ENCODE results near the gene POU2F2. TPM values are rescaled to one million over a fixed set of nuclear protein-coding genes. Genes with fewer than 3 reads are reported as not detected.

Gene POU2F2
- total RNA-seq, 1 donor from 2014 or later, result 48.6 TPM

- intact Hi-C loops (cut with micrococcal nuclease), result no loop called here
- no peaks in the 10 kb centered on the region for H3K27me3 Mint-ChIP-seq (ENCODE audit: low read depth)
- peak overlapping the region; percentile 91 for H3K4me3 Mint-ChIP-seq (ENCODE audit: low read depth)
- no peaks in the 10 kb centered on the region for H3K9me3 Mint-ChIP-seq
- H3K4me1 Mint-ChIP-seq (ENCODE audit: low read depth), result peaks cover 35% of the 10 kb centered on the region
- H3K36me3 Mint-ChIP-seq (ENCODE audit: low read depth), result peaks cover 40% of the 10 kb centered on the region
- no peak for DNase-seq (ENCODE audit: low spot score)
- peak overlapping the region; percentile 51 for H3K27ac Mint-ChIP-seq
Measured at GRCh38 chr19:42078058-42078457, 54.2 kb downstream of the POU2F2 start.

GRCh38 chr19:42076380-42076944 is 55.8 kb downstream of the POU2F2 start:
- intact Hi-C loops (cut with micrococcal nuclease), result no loop called here
- Mint-ChIP-seq H3K27me3 (ENCODE audit: low read depth) (peaks cover under 1% of the 10 kb centered on the region), H3K4me3 (ENCODE audit: low read depth) (peak overlapping the region; percentile 91), H3K4me1 (ENCODE audit: low read depth) (peaks cover 31% of the 10 kb centered on the region), H3K36me3 (ENCODE audit: low read depth) (peaks cover 33% of the 10 kb centered on the region), H3K27ac (peak overlapping the region; percentile 86), H3K9me3 (no peaks in the 10 kb centered on the region)
- no peak for DNase-seq (ENCODE audit: low spot score)

- peak within 1 kb of the TSS; percentile 97 for H3K4me3 Mint-ChIP-seq (ENCODE audit: low read depth)
- intact Hi-C loops (cut with micrococcal nuclease), result no loop called here
- H3K4me1 Mint-ChIP-seq (ENCODE audit: low read depth), result peaks cover 30% of the 10 kb centered on the region
- H3K36me3 Mint-ChIP-seq (ENCODE audit: low read depth), result peaks cover 27% of the 10 kb centered on the region
- no peaks in the 10 kb centered on the region for H3K9me3 Mint-ChIP-seq
- H3K27me3 Mint-ChIP-seq (ENCODE audit: low read depth), result peaks cover 3% of the 10 kb centered on the region
- DNase-seq (ENCODE audit: low spot score), result peak; percentile 98
- H3K27ac Mint-ChIP-seq, result peak within 1 kb of the TSS; percentile 100
Measured at GRCh38 chr19:42075616-42076379, 56.4 kb downstream of the POU2F2 start, which contains the start of gene ZNF574. ZNF574 (plus strand) TSS chr19:42076166; CDS start chr19:42078607, 2,441 bp downstream.

GRCh38 chr19:42075364-42075615 is 57.0 kb downstream of the POU2F2 start:
- H3K27ac Mint-ChIP-seq, result peak overlapping the region; percentile 100
- DNase-seq (ENCODE audit: low spot score), result no peak
- H3K4me1 Mint-ChIP-seq (ENCODE audit: low read depth), result peaks cover 30% of the 10 kb centered on the region
- H3K4me3 Mint-ChIP-seq (ENCODE audit: low read depth), result peak overlapping the region; percentile 97
- H3K36me3 Mint-ChIP-seq (ENCODE audit: low read depth), result peaks cover 27% of the 10 kb centered on the region
- peaks cover 6% of the 10 kb centered on the region for H3K27me3 Mint-ChIP-seq (ENCODE audit: low read depth)
- no peaks in the 10 kb centered on the region for H3K9me3 Mint-ChIP-seq
- intact Hi-C loops (cut with micrococcal nuclease), result no loop called here

GRCh38 chr19:42074513-42075363 is 57.5 kb downstream of the POU2F2 start:
- intact Hi-C loops (cut with micrococcal nuclease), result no loop called here
- Mint-ChIP-seq H3K4me3 (ENCODE audit: low read depth) (peak overlapping the region; percentile 97), H3K4me1 (ENCODE audit: low read depth) (peaks cover 30% of the 10 kb centered on the region), H3K36me3 (ENCODE audit: low read depth) (peaks cover 22% of the 10 kb centered on the region), H3K27ac (peak overlapping the region; percentile 100), H3K9me3 (no peaks in the 10 kb centered on the region), H3K27me3 (ENCODE audit: low read depth) (peaks cover 7% of the 10 kb centered on the region)
- DNase-seq (ENCODE audit: low spot score), result peak; percentile 24

- Mint-ChIP-seq H3K9me3 (no peaks in the 10 kb centered on the region), H3K4me3 (ENCODE audit: low read depth) (no peak overlapping the region), H3K36me3 (ENCODE audit: low read depth) (no peaks in the 10 kb centered on the region), H3K27me3 (ENCODE audit: low read depth) (peaks cover 7% of the 10 kb centered on the region), H3K4me1 (ENCODE audit: low read depth) (peaks cover 6% of the 10 kb centered on the region), H3K27ac (no peak overlapping the region)
- DNase-seq (ENCODE audit: low spot score), result no peak
- intact Hi-C loops (cut with micrococcal nuclease), result no loop called here
Measured at GRCh38 chr19:42071247-42071646, 61.0 kb downstream of the POU2F2 start.

- Mint-ChIP-seq H3K4me3 (ENCODE audit: low read depth) (no peak within 1 kb of the TSS), H3K4me1 (ENCODE audit: low read depth) (peaks cover 6% of the 10 kb centered on the region), H3K27ac (no peak within 1 kb of the TSS), H3K36me3 (ENCODE audit: low read depth) (no peaks in the 10 kb centered on the region), H3K9me3 (no peaks in the 10 kb centered on the region), H3K27me3 (ENCODE audit: low read depth) (peaks cover 7% of the 10 kb centered on the region)
- DNase-seq (ENCODE audit: low spot score), result no peak
- intact Hi-C loops (cut with micrococcal nuclease), result no loop called here
Measured at GRCh38 chr19:42069619-42070351, 62.5 kb downstream of the POU2F2 start, which contains the start of gene GRIK5. GRIK5 (minus strand) TSS chr19:42070206; CDS start chr19:42065770, 4,436 bp downstream.

GRCh38 chr19:42068756-42069571 is 63.3 kb downstream of the POU2F2 start:
- Mint-ChIP-seq H3K4me3 (ENCODE audit: low read depth) (no peak overlapping the region), H3K9me3 (no peaks in the 10 kb centered on the region), H3K27ac (no peak overlapping the region), H3K36me3 (ENCODE audit: low read depth) (no peaks in the 10 kb centered on the region), H3K27me3 (ENCODE audit: low read depth) (peaks cover 7% of the 10 kb centered on the region), H3K4me1 (ENCODE audit: low read depth) (peaks cover 4% of the 10 kb centered on the region)
- intact Hi-C loops (cut with micrococcal nuclease), result no loop called here
- DNase-seq (ENCODE audit: low spot score), result no peak

- Mint-ChIP-seq H3K36me3 (ENCODE audit: low read depth) (no peaks in the 10 kb centered on the region), H3K4me1 (ENCODE audit: low read depth) (peaks cover 4% of the 10 kb centered on the region), H3K4me3 (ENCODE audit: low read depth) (no peak overlapping the region), H3K27me3 (ENCODE audit: low read depth) (peaks cover 7% of the 10 kb centered on the region), H3K9me3 (no peaks in the 10 kb centered on the region), H3K27ac (no peak overlapping the region)
- DNase-seq (ENCODE audit: low spot score), result no peak
- intact Hi-C loops (cut with micrococcal nuclease), result no loop called here
Measured at GRCh38 chr19:42068361-42068755, 63.9 kb downstream of the POU2F2 start.

GRCh38 chr19:42067315-42067888 is 64.8 kb downstream of the POU2F2 start:
- peaks cover 7% of the 10 kb centered on the region for H3K27me3 Mint-ChIP-seq (ENCODE audit: low read depth)

GRCh38 chr19:42066075-42066754 is 66.0 kb downstream of the POU2F2 start:
- H3K4me3 Mint-ChIP-seq (ENCODE audit: low read depth), result no peak overlapping the region
- DNase-seq (ENCODE audit: low spot score), result no peak
- H3K4me1 Mint-ChIP-seq (ENCODE audit: low read depth), result peaks cover 4% of the 10 kb centered on the region
- H3K36me3 Mint-ChIP-seq (ENCODE audit: low read depth), result no peaks in the 10 kb centered on the region
- H3K9me3 Mint-ChIP-seq, result no peaks in the 10 kb centered on the region
- H3K27ac Mint-ChIP-seq, result no peak overlapping the region
- peaks cover 4% of the 10 kb centered on the region for H3K27me3 Mint-ChIP-seq (ENCODE audit: low read depth)
- intact Hi-C loops (cut with micrococcal nuclease), result no loop called here

More at GRCh38 chr19:42067315-42067888, 64.8 kb downstream of the POU2F2 start:
- intact Hi-C loops (cut with micrococcal nuclease), result no loop called here
- no peak overlapping the region for H3K27ac Mint-ChIP-seq
- no peaks in the 10 kb centered on the region for H3K9me3 Mint-ChIP-seq
- H3K4me1 Mint-ChIP-seq (ENCODE audit: low read depth), result peaks cover 4% of the 10 kb centered on the region
- no peak overlapping the region for H3K4me3 Mint-ChIP-seq (ENCODE audit: low read depth)
- DNase-seq (ENCODE audit: low spot score), result no peak
- H3K36me3 Mint-ChIP-seq (ENCODE audit: low read depth), result no peaks in the 10 kb centered on the region

Data from activated T-helper 2 cell treated with anti-CD3 and anti-CD28 coated beads, Interferon-gamma antibody, Interleukin-2, Interleukin-4, amounts not matched to agents 10 μg/mL and 5 μg/mL and 100 μg/mL, durations not matched to agents 14 hours and 24 hours and 36 hours (primary cell).